HG03159 (cell line): Measurements from ENCODE around the gene ACTG1.
"Not testable (repeated sequence)": the region's sequence is repeated elsewhere in the genome, so short reads cannot be mapped to it uniquely, and the experiment has no call there.

ENCODE experiments used
- ATAC-seq: cut with Tn5 transposase; IDR thresholded peaks from one replicate; pipeline ENCODE4 v1.9.1; 2021; ENCODE audit warnings: mild to moderate bottlenecking, moderate library complexity; ENCODE audit not compliant: unreplicated experiment

ACTG1 gene

GRCh38 chr17:81533339-81534141 lies 20.9 kb upstream of the ACTG1 start:
- ATAC-seq, result no peak

- no peak for ATAC-seq
Measured at GRCh38 chr17:81532490-81533287, 20.1 kb upstream of the ACTG1 start.

- not testable (repeated sequence) for ATAC-seq
Measured at GRCh38 chr17:81531998-81532404, 19.4 kb upstream of the ACTG1 start.

DNA sequence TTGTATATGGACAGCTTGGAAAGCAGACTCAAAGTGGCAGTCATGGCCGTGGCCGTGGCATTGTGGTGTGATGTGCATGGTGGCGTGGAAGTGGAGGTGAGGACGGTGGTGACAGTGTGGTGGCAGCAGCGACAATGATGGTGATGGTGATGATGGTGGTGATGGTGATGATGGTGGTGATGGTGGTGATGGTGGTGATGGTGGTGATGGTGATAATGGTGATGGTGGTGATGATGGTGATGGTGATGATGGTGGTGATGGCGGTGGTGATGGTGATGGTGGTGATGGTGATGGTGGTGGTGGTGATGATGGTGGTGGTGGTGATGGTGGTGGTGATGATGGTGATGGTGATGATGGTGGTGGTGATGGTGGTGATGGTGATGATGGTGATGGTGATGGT lies 18.4 kb upstream of the ACTG1 start:
- ATAC-seq, result not testable (repeated sequence)

GRCh38 chr17:81529437-81529803 lies 16.8 kb upstream of the ACTG1 start:
- no peak for ATAC-seq

DNA sequence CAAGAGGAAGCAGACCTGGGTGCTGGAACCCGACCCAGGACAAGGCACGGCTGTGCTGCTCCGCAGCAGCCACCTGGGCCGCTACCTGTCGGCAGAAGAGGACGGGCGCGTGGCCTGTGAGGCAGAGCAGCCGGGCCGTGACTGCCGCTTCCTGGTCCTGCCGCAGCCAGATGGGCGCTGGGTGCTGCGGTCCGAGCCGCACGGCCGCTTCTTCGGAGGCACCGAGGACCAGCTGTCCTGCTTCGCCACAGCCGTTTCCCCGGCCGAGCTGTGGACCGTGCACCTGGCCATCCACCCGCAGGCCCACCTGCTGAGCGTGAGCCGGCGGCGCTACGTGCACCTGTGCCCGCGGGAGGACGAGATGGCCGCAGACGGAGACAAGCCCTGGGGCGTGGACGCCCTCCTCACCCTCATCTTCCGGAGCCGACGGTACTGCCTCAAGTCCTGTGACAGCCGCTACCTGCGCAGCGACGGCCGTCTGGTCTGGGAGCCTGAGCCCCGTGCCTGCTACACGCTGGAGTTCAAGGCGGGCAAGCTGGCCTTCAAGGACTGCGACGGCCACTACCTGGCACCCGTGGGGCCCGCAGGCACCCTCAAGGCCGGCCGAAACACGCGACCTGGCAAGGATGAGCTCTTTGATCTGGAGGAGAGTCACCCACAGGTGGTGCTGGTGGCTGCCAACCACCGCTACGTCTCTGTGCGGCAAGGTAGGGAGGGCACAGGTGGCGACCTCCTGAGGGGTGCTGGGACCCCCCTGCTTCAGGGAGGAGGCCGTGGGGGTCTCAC lies 16.2 kb upstream of the ACTG1 start:
- ATAC-seq, result no peak

DNA sequence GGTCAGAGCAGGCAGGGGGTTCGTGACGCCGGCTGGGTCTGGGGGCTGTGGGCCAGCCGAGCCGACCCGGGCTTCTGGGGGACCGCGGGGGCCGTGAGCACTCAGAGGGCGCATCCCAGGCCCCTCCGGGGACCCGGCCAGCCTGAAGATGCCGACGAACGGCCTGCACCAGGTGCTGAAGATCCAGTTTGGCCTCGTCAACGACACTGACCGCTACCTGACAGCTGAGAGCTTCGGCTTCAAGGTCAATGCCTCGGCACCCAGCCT lies 15.7 kb upstream of the ACTG1 start:
- ATAC-seq, result no peak

GRCh38 chr17:81527591-81528383 lies 15.2 kb upstream of the ACTG1 start, which contains the start of gene FSCN2:
TSS of gene FSCN2 (plus strand) at chr17:81528377. CDS start at chr17:81528532, 155 bp downstream.
- ATAC-seq, result no peak

GRCh38 chr17:81526662-81527571 lies 14.3 kb upstream of the ACTG1 start:
- ATAC-seq, result no peak

DNA sequence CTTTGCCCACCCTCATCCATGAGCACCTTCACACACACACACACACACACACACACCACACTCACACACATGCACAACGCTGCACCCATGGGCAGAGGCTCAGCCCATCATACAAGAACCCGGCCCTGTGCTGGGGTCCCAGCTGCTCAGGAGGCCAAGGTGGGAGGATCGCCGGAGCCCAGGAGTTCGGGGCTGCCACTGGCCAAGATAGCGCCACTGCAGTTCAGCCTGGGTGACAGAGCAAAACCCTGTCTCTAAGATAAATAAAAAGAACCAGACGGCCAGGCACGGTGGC lies 12.2 kb upstream of the ACTG1 start:
- no peak for ATAC-seq

- no peak for ATAC-seq
Measured at GRCh38 chr17:81524039-81524864, 11.7 kb upstream of the ACTG1 start.

- no peak for ATAC-seq
Measured at GRCh38 chr17:81523402-81524038, 10.9 kb upstream of the ACTG1 start.

- no peak for ATAC-seq
Measured at GRCh38 chr17:81522491-81523401, 10.1 kb upstream of the ACTG1 start.

- ATAC-seq, result no peak
Measured at GRCh38 chr17:81520021-81520901, 7.7 kb upstream of the ACTG1 start.

DNA sequence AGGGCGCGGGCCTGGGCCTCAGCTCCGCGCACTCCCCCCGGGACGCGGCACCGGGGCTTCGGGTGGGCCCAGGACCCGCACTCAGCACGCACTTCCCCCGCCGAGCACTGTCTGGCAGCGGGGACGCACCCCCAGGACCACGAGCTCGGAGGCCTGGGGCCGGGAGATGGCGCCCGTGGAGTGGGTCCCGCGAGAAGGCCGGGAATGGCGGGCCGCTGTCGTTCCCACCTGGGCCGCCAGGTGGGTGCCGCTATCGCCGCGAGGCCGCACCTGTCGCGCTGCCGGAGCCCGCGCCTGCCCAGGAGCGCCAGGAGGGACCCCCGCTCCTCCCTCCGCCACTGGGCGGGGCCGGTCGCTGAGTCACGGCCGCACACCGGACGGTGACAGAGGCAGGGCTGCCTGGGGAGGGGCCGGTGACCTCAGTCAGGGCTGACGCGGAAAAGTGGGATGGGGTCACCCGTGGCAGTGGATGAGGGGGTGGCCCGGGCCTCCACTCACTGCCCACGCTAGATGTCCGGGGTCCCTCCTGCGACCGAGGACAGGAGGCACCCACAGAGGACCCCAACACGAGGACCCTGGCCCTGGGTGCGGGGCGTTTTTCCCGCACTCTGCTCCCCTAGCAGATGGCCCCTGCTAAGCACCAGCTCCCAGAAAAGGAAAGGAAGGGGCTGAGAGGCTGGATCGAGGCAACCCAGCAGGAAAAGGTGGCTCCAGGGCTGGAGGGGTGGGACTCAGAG lies 6.9 kb upstream of the ACTG1 start:
- ATAC-seq, result no peak

DNA sequence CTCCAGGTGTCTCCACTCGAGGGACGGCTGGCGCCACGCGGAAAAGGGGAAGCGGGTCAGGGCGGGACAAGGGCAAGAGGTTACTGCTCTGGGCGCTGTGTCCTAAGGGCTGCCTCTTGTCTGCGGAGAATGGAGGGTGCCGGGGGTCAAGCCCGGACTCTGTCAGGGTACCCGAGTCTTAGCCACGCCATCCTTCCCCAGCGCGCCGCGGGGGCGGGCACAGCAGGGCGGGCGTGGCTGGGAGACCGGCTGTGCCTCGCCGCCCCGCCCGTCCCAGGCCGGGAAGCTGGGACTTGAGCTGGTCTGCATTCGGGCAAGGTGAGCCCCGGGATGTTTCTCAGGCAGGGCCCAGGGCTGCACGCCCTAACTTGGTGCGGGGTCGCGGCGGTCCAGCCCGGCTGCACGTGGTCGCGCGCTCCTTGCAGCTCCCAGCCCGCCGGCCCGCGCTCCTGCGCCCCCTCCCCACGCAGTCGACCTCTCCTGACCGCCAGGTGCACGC lies 6.2 kb upstream of the ACTG1 start:
- no peak for ATAC-seq
